ENCODE data around the gene PPP2R2C.

Gene PPP2R2C

DNA sequence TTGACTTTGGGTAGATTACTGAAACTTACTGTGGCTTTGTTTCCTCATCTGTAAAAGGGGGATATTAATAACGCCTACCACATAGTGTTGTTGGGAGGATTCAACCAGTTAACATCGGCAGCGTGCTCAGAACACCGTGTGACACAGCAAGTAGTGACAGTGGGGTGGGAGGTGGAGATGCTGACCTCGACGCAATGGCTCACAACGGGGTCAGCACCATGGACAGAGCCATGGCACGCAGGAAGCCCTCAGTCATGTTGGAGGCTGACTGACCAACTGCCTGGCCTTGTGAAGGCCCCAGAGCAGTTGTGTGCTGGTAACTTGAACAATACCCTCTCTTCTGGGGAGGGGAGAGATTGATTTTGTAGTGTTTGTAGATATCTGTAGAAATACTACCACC lies 109.5 kb downstream of the PPP2R2C start:
- DNase-seq, result peak; percentile 25
- in situ Hi-C loops (cut with HindIII; ENCODE audit: low pct_ligation_motif_present, low pct_unique_long_range_greater_than_20kb, low sequenced_read_pairs), result no loop called here

DNA sequence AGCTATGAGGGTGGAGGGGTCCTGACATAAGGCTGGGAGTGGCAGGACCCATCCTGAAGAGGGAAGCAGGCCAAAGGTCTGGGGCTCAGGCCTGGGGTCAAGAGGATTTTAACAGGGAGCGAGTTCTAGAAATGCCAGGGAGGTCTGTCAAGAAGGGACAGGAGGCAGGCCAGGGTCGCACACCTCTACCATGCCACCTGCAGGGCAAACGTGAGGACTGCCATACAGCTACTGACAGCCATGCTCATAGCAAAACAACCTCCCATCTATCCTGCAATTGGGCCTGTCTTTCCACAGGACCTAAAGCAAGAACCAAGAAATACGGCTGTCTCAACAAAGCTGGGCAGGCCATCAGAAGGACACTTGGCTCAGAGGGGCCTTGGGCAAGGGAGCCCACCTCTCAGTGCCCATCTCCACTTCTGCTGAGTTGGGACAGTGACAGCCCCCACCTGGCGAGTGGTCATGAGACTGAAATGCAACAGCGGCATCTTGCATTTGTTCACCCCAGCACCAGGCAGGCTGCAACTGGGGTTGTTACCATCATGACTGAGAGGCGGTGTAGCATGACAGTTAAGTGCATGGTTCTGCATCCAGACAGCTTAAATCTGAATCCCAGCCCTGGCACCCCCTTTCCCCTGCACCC lies 110.0 kb downstream of the PPP2R2C start:
- peak; percentile 4 for DNase-seq

GRCh38 chr4:6361076-6361784 lies 111.2 kb downstream of the PPP2R2C start:
- DNase-seq, result peak; percentile 9
- in situ Hi-C loops (cut with HindIII; ENCODE audit: low pct_ligation_motif_present, low pct_unique_long_range_greater_than_20kb, low sequenced_read_pairs), result no loop called here

More for the DNA sequence above, 110.0 kb downstream of the PPP2R2C start:
- in situ Hi-C loops (cut with HindIII; ENCODE audit: low pct_ligation_motif_present, low pct_unique_long_range_greater_than_20kb, low sequenced_read_pairs), result no loop called here

- in situ Hi-C loops (cut with HindIII; ENCODE audit: low pct_ligation_motif_present, low pct_unique_long_range_greater_than_20kb, low sequenced_read_pairs), result no loop called here
Measured at GRCh38 chr4:6360385-6360784, 112.0 kb downstream of the PPP2R2C start.

DNA sequence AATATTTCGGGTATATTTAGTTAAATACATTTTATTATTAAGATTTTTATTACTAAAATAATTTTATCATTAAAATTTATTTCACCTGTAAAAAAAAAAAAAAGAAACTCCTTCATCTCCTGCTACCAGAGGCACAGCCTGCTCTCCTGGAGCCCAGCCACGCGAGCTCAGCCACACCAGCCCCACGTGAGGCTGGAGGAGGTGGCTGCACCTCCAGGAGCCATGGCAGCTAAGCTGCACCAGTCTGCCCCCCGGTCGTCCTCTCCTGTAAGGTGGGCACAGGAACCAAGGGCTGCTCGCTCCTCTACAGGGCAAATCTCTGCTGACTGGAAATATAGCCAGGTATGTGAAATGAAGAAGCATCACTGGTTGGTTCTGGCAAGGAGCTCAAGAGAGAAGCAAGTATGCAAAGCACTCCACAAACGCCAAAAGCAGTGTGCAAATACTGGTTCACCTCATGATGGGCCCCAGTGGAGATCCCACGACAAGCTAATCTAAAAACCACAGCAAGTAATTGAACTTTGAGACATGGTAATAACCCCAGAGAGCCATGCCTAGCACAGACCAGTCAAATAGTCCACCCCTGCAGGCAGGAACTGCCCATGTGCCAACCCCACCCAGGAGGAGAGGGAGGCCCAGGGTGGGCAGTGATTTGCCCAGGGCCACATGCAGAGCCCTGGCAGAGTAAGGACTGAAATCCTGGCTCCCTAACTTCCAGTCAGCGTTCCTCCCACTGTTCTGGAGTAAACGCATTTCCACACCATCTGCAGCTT lies 112.7 kb downstream of the PPP2R2C start:
- in situ Hi-C loops (cut with HindIII; ENCODE audit: low pct_ligation_motif_present, low pct_unique_long_range_greater_than_20kb, low sequenced_read_pairs), result no loop called here
- DNase-seq, result no peak

More at GRCh38 chr4:6360385-6360784, 112.0 kb downstream of the PPP2R2C start:
- no peak for DNase-seq

DNA sequence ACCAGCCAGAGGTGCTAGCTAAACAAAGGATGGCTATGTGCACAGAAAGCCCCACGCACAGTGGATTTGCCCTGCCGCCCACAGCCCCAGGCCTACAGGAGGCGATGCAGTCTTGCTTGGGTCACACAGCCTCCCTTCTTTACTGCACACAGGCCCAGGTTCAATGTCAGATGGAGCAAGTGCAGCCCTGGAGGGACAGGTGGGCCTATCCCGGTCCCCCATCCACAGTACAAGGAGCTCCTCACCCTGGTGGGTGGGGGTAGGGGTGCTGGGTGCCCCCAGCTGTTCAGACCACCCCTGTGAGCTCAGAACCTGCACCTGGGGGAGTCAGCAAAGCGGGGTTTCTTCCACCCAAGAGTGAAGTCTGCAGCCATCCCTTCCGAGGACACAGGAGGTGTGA lies 114.9 kb downstream of the PPP2R2C start:
- no peak for DNase-seq

GRCh38 chr4:6356076-6356560 lies 116.3 kb downstream of the PPP2R2C start:
- DNase-seq, result no peak
- in situ Hi-C loops (cut with HindIII; ENCODE audit: low pct_ligation_motif_present, low pct_unique_long_range_greater_than_20kb, low sequenced_read_pairs), result no loop called here

More for the DNA sequence above, 114.9 kb downstream of the PPP2R2C start:
- in situ Hi-C loops (cut with HindIII; ENCODE audit: low pct_ligation_motif_present, low pct_unique_long_range_greater_than_20kb, low sequenced_read_pairs), result no loop called here

GRCh38 chr4:6355052-6355451 lies 117.4 kb downstream of the PPP2R2C start:
- in situ Hi-C loops (cut with HindIII; ENCODE audit: low pct_ligation_motif_present, low pct_unique_long_range_greater_than_20kb, low sequenced_read_pairs), result no loop called here
- DNase-seq, result no peak

- in situ Hi-C loops (cut with HindIII; ENCODE audit: low pct_ligation_motif_present, low pct_unique_long_range_greater_than_20kb, low sequenced_read_pairs), result no loop called here
- DNase-seq, result no peak
Measured at GRCh38 chr4:6354626-6355025, 117.8 kb downstream of the PPP2R2C start.

DNA sequence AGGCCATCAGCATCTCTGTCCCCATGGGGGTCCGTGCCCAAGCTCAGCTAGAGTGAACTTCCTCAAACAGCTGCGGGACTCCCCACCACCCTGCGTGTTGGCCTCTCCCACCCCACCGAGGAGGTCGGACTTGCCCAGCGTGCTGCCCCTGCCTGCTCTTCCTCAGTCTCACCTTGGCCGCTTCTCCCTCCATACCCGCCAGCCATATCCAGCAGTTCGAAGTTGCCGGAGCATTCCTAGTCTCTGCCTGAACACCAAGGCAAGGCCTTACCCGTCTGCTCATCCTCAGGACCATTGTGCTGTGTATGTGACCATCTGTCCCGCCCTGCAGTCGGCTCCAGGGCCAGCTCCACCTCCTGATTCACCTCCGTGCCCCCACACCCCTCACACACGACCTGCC lies 118.3 kb downstream of the PPP2R2C start:
- in situ Hi-C loops (cut with HindIII; ENCODE audit: low pct_ligation_motif_present, low pct_unique_long_range_greater_than_20kb, low sequenced_read_pairs), result no loop called here
- DNase-seq, result no peak

DNA sequence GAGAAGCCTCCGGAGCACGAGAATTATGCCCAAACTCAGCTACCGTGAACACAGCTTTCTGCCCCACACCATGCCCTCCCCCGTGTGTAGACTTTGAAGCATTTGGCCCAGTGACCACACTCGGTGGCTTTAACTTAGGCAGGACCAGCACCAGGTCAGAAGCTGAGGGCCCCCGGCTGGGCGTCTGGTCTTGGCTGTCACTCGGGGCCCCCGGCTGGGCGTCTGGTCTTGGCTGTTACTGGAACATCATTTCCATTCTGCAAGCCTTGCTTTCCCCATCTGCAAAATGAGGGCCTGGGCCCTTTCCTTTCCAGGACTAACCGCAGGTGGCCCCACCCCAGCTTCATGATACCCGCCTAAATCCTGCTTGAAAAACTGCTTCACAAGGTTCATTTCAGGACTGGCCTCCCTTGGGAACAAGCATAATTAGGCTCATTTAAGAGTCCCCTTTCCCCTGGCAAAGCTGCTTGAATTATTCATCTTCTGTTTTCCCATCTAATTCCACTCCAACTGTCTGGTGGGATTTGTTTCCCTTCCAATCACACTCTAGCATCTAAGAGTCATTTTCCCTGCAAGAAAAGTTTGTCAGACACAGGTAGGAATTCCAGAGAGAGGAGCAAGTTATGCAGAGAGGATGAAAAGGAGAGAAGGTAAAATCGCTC lies 120.3 kb downstream of the PPP2R2C start:
- no peak for DNase-seq
- in situ Hi-C loops (cut with HindIII; ENCODE audit: low pct_ligation_motif_present, low pct_unique_long_range_greater_than_20kb, low sequenced_read_pairs), result no loop called here

GRCh38 chr4:6351246-6352000 lies 121.0 kb downstream of the PPP2R2C start:
- in situ Hi-C loops (cut with HindIII; ENCODE audit: low pct_ligation_motif_present, low pct_unique_long_range_greater_than_20kb, low sequenced_read_pairs), result no loop called here
- no peak for DNase-seq

- in situ Hi-C loops (cut with HindIII; ENCODE audit: low pct_ligation_motif_present, low pct_unique_long_range_greater_than_20kb, low sequenced_read_pairs), result no loop called here
Measured at GRCh38 chr4:6350646-6351045, 121.8 kb downstream of the PPP2R2C start.

DNA sequence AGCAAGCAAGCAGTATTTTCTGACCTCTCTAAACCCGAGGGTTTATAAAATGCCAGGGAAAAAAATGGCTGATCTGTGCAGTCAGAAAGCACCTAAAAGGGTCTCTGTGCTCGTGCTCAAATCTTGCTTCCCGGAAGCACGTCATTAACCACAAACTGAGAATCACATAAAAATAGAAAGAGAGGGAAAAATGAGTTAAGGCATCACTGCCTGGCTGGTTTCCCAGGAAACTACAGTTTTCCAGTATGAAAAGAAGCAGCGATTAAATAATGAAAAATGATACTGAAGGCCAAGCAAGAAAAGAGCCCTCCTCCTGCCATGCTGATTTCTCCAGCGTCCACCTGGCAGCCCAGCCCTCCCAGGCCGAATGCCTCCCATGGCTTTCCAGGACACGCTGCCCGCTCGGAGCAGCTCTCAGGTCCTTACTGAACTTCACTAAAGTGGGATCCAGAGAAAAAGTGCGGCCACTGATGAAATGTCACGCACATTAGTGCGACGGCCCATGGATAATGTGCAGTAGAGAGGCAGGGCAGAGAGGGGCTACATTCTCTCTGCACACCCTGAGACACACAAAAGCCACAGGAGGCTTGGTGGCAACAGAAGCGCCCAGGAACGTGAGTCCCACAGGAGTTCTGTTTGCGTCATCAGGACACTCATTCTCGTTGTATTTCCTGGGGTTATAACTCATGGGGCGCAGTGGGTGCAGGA lies 122.4 kb downstream of the PPP2R2C start:
- in situ Hi-C loops (cut with HindIII; ENCODE audit: low pct_ligation_motif_present, low pct_unique_long_range_greater_than_20kb, low sequenced_read_pairs), result no loop called here
- no peak for DNase-seq

More at GRCh38 chr4:6350646-6351045, 121.8 kb downstream of the PPP2R2C start:
- DNase-seq, result no peak

- DNase-seq, result no peak
- in situ Hi-C loops (cut with HindIII; ENCODE audit: low pct_ligation_motif_present, low pct_unique_long_range_greater_than_20kb, low sequenced_read_pairs), result no loop called here
Measured at GRCh38 chr4:6348408-6348807, 124.0 kb downstream of the PPP2R2C start.

DNA sequence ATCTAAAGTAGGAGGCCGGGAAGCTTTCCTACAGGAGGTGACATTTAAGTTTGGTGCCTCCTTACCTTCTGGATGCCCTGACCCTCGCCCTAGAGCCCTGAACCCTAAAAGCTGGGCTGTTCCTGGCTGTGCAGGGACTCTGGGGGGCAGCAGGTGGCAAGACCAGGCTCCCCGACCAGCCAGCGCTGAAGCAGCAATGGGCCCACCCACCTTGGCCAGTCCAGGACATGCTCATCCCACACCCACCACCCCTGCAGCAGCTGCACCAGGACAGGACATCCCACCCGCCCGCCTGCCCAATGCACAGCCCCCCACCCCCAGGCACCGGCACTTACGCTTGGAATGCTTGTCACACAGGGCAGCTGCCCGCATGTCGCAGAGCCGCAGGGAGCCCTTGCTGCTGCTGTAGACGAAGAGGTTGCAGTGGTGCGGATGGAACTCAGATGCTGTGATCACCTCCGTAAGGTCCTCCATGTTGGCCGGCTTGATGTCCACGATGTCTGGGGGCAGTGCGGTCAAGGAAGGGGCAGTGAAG lies 124.8 kb downstream of the PPP2R2C start:
- in situ Hi-C loops (cut with HindIII; ENCODE audit: low pct_ligation_motif_present, low pct_unique_long_range_greater_than_20kb, low sequenced_read_pairs), result no loop called here
- DNase-seq, result no peak

DNA sequence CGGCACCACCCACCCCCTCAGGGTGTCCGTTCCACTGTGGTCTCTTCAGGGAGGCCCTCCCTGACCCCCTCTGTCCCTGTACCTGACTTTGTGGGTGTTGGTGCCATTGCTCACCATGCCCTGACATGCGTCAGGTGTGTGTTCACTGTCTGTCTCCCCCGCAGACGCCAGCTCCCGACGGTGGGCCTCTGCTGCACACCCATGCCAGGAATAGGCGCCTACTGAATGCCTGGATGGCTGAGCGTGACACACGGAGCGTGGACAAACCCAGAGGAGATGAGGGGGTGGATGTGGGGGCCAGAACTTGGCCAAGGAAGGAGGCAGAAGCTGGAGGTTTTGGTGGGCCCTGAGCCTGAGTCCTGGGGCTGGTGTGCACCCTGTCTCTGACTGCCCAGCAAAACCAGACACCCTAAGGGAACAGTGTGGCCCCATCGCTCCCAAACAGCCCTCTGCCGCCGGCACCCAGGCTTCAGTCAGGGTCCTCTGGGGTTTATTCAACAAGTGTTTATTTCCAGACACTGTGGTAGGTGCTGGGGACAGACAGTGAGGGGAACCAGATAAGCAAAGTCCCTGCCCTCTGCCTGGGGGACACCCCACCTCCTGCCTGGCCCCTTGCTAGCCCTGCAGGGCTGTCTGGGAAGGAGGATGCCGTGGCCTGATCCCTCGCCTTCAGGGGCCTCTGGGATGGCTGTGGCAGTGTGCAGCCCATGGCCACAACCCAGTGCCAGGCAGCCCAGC lies 125.9 kb downstream of the PPP2R2C start:
- in situ Hi-C loops (cut with HindIII; ENCODE audit: low pct_ligation_motif_present, low pct_unique_long_range_greater_than_20kb, low sequenced_read_pairs), result no loop called here
- DNase-seq, result no peak

Data from ACHN (cell line).